Measurements from ENCODE around the gene SLC7A1. TPM values are rescaled to one million over a fixed set of nuclear protein-coding genes. Genes with fewer than 3 reads are reported as not detected.

Gene SLC7A1
- total RNA-seq, 1 donor from 2014 or later: 27.5 TPM

- DNase-seq (ENCODE audit: low spot score): no peak
Measured at GRCh38 chr13:29583073-29583785, 12.3 kb downstream of the SLC7A1 start.

- no peak for DNase-seq (ENCODE audit: low spot score)
Measured at GRCh38 chr13:29582171-29582570, 13.3 kb downstream of the SLC7A1 start.

GRCh38 chr13:29581666-29582065 lies 13.8 kb downstream of the SLC7A1 start:
- DNase-seq (ENCODE audit: low spot score): no peak

GRCh38 chr13:29579094-29579493 lies 16.4 kb downstream of the SLC7A1 start:
- DNase-seq (ENCODE audit: low spot score): no peak

- no peak for DNase-seq (ENCODE audit: low spot score)
Measured at GRCh38 chr13:29578300-29579085, 17.0 kb downstream of the SLC7A1 start.

GRCh38 chr13:29577136-29578051 lies 18.1 kb downstream of the SLC7A1 start:
- DNase-seq (ENCODE audit: low spot score): no peak

- no peak for DNase-seq (ENCODE audit: low spot score)
Measured at GRCh38 chr13:29576581-29576980, 18.9 kb downstream of the SLC7A1 start.

- DNase-seq (ENCODE audit: low spot score): no peak
Measured at GRCh38 chr13:29575098-29575497, 20.4 kb downstream of the SLC7A1 start.

GRCh38 chr13:29573190-29573589 lies 22.3 kb downstream of the SLC7A1 start:
- DNase-seq (ENCODE audit: low spot score): peak; percentile 81

GRCh38 chr13:29572575-29572974 lies 22.9 kb downstream of the SLC7A1 start:
- no peak for DNase-seq (ENCODE audit: low spot score)

GRCh38 chr13:29571876-29572570 lies 23.5 kb downstream of the SLC7A1 start:
- DNase-seq (ENCODE audit: low spot score): no peak

GRCh38 chr13:29570051-29570654 lies 25.3 kb downstream of the SLC7A1 start:
- DNase-seq (ENCODE audit: low spot score): no peak

GRCh38 chr13:29569253-29570050 lies 26.0 kb downstream of the SLC7A1 start:
- DNase-seq (ENCODE audit: low spot score): no peak

- no peak for DNase-seq (ENCODE audit: low spot score)
Measured at GRCh38 chr13:29568731-29569130, 26.8 kb downstream of the SLC7A1 start.

GRCh38 chr13:29567411-29567810 lies 28.1 kb downstream of the SLC7A1 start:
- no peak for DNase-seq (ENCODE audit: low spot score)

- DNase-seq (ENCODE audit: low spot score): no peak
Measured at GRCh38 chr13:29566206-29566605, 29.3 kb downstream of the SLC7A1 start.

- DNase-seq (ENCODE audit: low spot score): no peak
Measured at GRCh38 chr13:29564818-29565217, 30.7 kb downstream of the SLC7A1 start.

GRCh38 chr13:29564373-29564772 lies 31.1 kb downstream of the SLC7A1 start:
- no peak for DNase-seq (ENCODE audit: low spot score)

GRCh38 chr13:29563941-29564340 lies 31.5 kb downstream of the SLC7A1 start:
- no peak for DNase-seq (ENCODE audit: low spot score)

GRCh38 chr13:29562786-29563438 lies 32.6 kb downstream of the SLC7A1 start:
- no peak for DNase-seq (ENCODE audit: low spot score)
